HEK293 (cell line): ENCODE data around the gene CDCA4.

Experiments
- CTCF ChIA-PET: fragments of 350-600 bp; formaldehyde crosslinking; extraction: SDS; loops from one replicate; lab custom pipeline; 2021; ENCODE audit warnings: antibody characterized with exemption; lab: Yijun Ruan, JAX
- POLR2A ChIA-PET: fragments of 300-600 bp; formaldehyde crosslinking; extraction: SDS; loops from one replicate; lab custom pipeline; 2020; ENCODE audit warnings: antibody characterized with exemption, inconsistent platforms; lab: Yijun Ruan, JAX
- H3K27ac ChIP-seq: fragments of 200-500 bp; sonication (Bioruptor generic); 2 replicates; pipeline ENCODE4 v1.5.1; 2014; ENCODE audit warnings: low read depth, low read length, control low read depth, inconsistent platforms; ENCODE audit errors: extremely low read depth
- H3K36me3 ChIP-seq, 2 experiments: fragments of 200-500 bp in 1 of 2; sonication (Bioruptor generic) in 1 of 2; 1 replicate in 1 of 2; 2 replicates in 1 of 2; pipeline ENCODE4 v1.5.1; 2014 to 2017; ENCODE audit warnings: inconsistent platforms in 2 of 2, low read length in 2 of 2; ENCODE audit not compliant: control insufficient read depth in 2 of 2, insufficient read depth in 1 of 2
- H3K4me1 ChIP-seq: fragments of 200-500 bp; sonication (Bioruptor generic); 2 replicates; pipeline ENCODE4 v1.5.1; 2014; ENCODE audit warnings: mild to moderate bottlenecking, low read length, inconsistent platforms; ENCODE audit not compliant: control insufficient read depth, insufficient read depth
- H3K4me3 ChIP-seq: 2 replicates; pipeline ENCODE4 v1.5.1; 2011; ENCODE audit warnings: low read depth, mild to moderate bottlenecking, control low read depth, low read length, moderate library complexity
- H3K9me3 ChIP-seq: fragments of 200-500 bp; sonication (Bioruptor generic); 2 replicates; pipeline ENCODE4 v1.5.1; 2014; ENCODE audit warnings: low read depth, low read length, inconsistent platforms; ENCODE audit not compliant: control insufficient read depth, insufficient read depth
- BCL11A ChIP-seq: fragments of 450-650 bp; formaldehyde crosslinking; IDR thresholded peaks from 2 replicates; pipeline ENCODE4 v1.5.1; 2016; ENCODE audit warnings: low read depth, missing biosample characterization, missing genetic modification characterization
- EGR2 ChIP-seq: fragments of 450-650 bp; formaldehyde crosslinking; IDR thresholded peaks from 2 replicates; pipeline ENCODE4 v1.5.1; 2016; ENCODE audit warnings: low read depth, missing biosample characterization, missing genetic modification characterization
- KLF1 ChIP-seq: fragments of 450-650 bp; formaldehyde crosslinking; IDR thresholded peaks from 2 replicates; pipeline ENCODE4 v1.5.1; 2016; ENCODE audit warnings: missing biosample characterization, missing genetic modification characterization
- PRDM1 ChIP-seq: fragments of 450-650 bp; formaldehyde crosslinking; IDR thresholded peaks from 2 replicates; pipeline ENCODE4; 2016; ENCODE audit warnings: missing biosample characterization, missing genetic modification characterization
- ZFP69B ChIP-seq: fragments of 450-650 bp; formaldehyde crosslinking; IDR thresholded peaks from 2 replicates; pipeline ENCODE4 v1.5.1; 2016; ENCODE audit warnings: missing biosample characterization, missing genetic modification characterization
- ZNF10 ChIP-seq: fragments of 450-650 bp; formaldehyde crosslinking; IDR thresholded peaks from 2 replicates; pipeline ENCODE4 v1.5.1; 2017; ENCODE audit warnings: missing biosample characterization, missing genetic modification characterization
- ZNF223 ChIP-seq: fragments of 450-650 bp; formaldehyde crosslinking; IDR thresholded peaks from 2 replicates; pipeline ENCODE4 v1.5.1; 2016; ENCODE audit warnings: missing biosample characterization, missing genetic modification characterization
- ZNF266 ChIP-seq: fragments of 450-650 bp; formaldehyde crosslinking; IDR thresholded peaks from 2 replicates; pipeline ENCODE4 v1.5.1; 2016; ENCODE audit warnings: missing biosample characterization, missing genetic modification characterization, low read depth
- ZNF274 ChIP-seq, 2 experiments: fragments of 200-500 bp in 1 of 2; fragments of 450-650 bp in 1 of 2; sonication (Bioruptor generic) in 1 of 2; formaldehyde crosslinking in 1 of 2; IDR thresholded peaks; 2 replicates each; pipeline versions ENCODE4 v1.5.1 to v1.6.1; 2014 to 2016; ENCODE audit warnings: borderline replicate concordance in 1 of 2, inconsistent platforms in 1 of 2, low read length in 1 of 2, missing biosample characterization in 1 of 2, missing genetic modification characterization in 1 of 2
- ZNF366 ChIP-seq: fragments of 450-650 bp; formaldehyde crosslinking; conservative IDR thresholded peaks from 2 replicates; pipeline ENCODE4 v1.5.1; 2016; ENCODE audit warnings: missing biosample characterization, missing genetic modification characterization
- ZNF558 ChIP-seq: fragments of 450-650 bp; formaldehyde crosslinking; IDR thresholded peaks from 2 replicates; pipeline ENCODE4 v1.5.1; 2016; ENCODE audit warnings: missing biosample characterization, missing genetic modification characterization
- ZNF600 ChIP-seq: fragments of 450-650 bp; formaldehyde crosslinking; IDR thresholded peaks from 2 replicates; pipeline ENCODE4 v1.5.1; 2016; ENCODE audit warnings: missing biosample characterization, missing genetic modification characterization
- ZNF624 ChIP-seq: fragments of 450-650 bp; formaldehyde crosslinking; IDR thresholded peaks from 2 replicates; pipeline ENCODE4 v1.5.1; 2017; ENCODE audit warnings: missing biosample characterization, missing genetic modification characterization
- ZNF629 ChIP-seq: fragments of 450-650 bp; formaldehyde crosslinking; IDR thresholded peaks from 2 replicates; pipeline ENCODE4 v1.5.1; 2017; ENCODE audit warnings: missing biosample characterization, missing genetic modification characterization
- ZNF658 ChIP-seq: fragments of 450-650 bp; formaldehyde crosslinking; IDR thresholded peaks from 2 replicates; pipeline ENCODE4; 2016; ENCODE audit warnings: missing biosample characterization, missing genetic modification characterization
- ZNF768 ChIP-seq: fragments of 450-650 bp; formaldehyde crosslinking; IDR thresholded peaks from 2 replicates; pipeline ENCODE4 v1.5.1; 2018; ENCODE audit warnings: missing biosample characterization, mild to moderate bottlenecking, missing genetic modification characterization
- ZNF776 ChIP-seq: fragments of 450-650 bp; formaldehyde crosslinking; IDR thresholded peaks from 2 replicates; pipeline ENCODE4 v1.5.0; 2017; ENCODE audit warnings: missing biosample characterization, missing genetic modification characterization, borderline replicate concordance
- ZNF777 ChIP-seq: fragments of 450-650 bp; formaldehyde crosslinking; IDR thresholded peaks from 2 replicates; pipeline ENCODE4 v1.5.1; 2017; ENCODE audit warnings: missing biosample characterization, missing genetic modification characterization, borderline replicate concordance
- TF ChIP-seq, protein P1 (sequence below): fragments of 450-650 bp; formaldehyde crosslinking; IDR thresholded peaks from 2 replicates; pipeline ENCODE4 v1.5.1; 2016; ENCODE audit warnings: missing biosample characterization, missing genetic modification characterization
- TF ChIP-seq, protein P2 (sequence below): fragments of 450-650 bp; formaldehyde crosslinking; IDR thresholded peaks from 2 replicates; pipeline ENCODE4 v1.5.1; 2016; ENCODE audit warnings: missing biosample characterization, missing genetic modification characterization, borderline replicate concordance
- TF ChIP-seq, protein P3 (sequence below): fragments of 450-650 bp; formaldehyde crosslinking; IDR thresholded peaks from 2 replicates; pipeline ENCODE4 v1.5.1; 2016; ENCODE audit warnings: missing biosample characterization, missing genetic modification characterization
- TF ChIP-seq, protein P4 (sequence below): fragments of 450-650 bp; formaldehyde crosslinking; IDR thresholded peaks from 2 replicates; pipeline ENCODE4 v1.5.1; 2016; ENCODE audit warnings: missing biosample characterization, missing genetic modification characterization

CDCA4 gene

DNA sequence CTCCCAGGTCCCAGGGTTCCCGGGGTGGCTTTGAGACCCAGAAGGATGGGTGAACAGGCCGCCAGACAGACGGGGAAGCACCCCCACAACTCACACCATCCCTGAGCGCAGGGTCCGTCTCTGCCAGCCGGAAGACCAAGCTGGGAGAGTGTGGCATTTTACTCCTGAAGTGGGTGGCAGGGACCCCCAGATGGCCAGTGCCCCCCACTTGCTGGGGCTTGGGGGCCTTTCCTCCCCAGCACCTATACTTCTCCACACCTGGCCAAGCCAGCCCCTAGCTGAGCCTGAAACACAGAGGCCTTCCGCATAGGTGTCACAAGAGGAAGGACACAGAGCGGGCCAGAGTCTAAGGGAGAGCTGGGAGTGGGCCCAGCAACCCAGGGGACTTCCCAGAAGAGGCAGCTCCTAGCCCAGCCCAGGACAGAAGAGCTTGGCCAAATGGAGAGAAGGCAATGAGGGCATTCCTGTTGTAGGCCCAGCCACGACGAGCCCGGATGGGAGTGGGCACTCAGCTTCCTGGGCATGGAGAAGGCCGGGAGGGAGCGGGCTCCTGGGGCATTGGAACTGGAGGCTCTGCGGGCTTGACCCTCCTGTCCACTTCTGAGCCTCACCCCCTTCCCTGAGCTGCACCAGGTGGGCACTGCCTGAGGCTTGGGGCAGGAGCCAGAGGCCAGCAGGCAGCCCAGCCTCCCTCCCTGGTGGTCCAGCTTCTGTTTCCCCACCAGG is 46.1 kb downstream of the CDCA4 start (continued):
- TF ChIP-seq, protein P1, sequence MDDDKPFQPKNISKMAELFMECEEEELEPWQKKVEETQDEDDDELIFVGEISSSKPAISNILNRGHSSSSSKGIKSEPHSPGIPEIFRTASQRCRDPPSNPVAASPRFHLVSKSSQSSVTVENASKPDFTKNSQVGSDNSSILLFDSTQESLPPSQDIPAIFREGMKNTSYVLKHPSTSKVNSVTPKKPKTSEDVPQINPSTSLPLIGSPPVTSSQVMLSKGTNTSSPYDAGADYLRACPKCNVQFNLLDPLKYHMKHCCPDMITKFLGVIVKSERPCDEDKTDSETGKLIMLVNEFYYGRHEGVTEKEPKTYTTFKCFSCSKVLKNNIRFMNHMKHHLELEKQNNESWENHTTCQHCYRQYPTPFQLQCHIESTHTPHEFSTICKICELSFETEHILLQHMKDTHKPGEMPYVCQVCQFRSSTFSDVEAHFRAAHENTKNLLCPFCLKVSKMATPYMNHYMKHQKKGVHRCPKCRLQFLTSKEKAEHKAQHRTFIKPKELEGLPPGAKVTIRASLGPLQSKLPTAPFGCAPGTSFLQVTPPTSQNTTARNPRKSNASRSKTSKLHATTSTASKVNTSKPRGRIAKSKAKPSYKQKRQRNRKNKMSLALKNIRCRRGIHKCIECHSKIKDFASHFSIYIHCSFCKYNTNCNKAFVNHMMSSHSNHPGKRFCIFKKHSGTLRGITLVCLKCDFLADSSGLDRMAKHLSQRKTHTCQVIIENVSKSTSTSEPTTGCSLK (tag by site-specific recombination): no peak
- TF ChIP-seq ZNF768 (tag by site-specific recombination) (no peak), ZNF223 (tag by site-specific recombination) (no peak), KLF1 (no peak), ZNF558 (tag by site-specific recombination) (no peak), ZFP69B (no peak), ZNF366 (no peak), ZNF658 (tag by site-specific recombination) (no peak), ZNF266 (tag by site-specific recombination) (no peak), PRDM1 (tag by site-specific recombination) (no peak)
- TF ChIP-seq, protein P2, sequence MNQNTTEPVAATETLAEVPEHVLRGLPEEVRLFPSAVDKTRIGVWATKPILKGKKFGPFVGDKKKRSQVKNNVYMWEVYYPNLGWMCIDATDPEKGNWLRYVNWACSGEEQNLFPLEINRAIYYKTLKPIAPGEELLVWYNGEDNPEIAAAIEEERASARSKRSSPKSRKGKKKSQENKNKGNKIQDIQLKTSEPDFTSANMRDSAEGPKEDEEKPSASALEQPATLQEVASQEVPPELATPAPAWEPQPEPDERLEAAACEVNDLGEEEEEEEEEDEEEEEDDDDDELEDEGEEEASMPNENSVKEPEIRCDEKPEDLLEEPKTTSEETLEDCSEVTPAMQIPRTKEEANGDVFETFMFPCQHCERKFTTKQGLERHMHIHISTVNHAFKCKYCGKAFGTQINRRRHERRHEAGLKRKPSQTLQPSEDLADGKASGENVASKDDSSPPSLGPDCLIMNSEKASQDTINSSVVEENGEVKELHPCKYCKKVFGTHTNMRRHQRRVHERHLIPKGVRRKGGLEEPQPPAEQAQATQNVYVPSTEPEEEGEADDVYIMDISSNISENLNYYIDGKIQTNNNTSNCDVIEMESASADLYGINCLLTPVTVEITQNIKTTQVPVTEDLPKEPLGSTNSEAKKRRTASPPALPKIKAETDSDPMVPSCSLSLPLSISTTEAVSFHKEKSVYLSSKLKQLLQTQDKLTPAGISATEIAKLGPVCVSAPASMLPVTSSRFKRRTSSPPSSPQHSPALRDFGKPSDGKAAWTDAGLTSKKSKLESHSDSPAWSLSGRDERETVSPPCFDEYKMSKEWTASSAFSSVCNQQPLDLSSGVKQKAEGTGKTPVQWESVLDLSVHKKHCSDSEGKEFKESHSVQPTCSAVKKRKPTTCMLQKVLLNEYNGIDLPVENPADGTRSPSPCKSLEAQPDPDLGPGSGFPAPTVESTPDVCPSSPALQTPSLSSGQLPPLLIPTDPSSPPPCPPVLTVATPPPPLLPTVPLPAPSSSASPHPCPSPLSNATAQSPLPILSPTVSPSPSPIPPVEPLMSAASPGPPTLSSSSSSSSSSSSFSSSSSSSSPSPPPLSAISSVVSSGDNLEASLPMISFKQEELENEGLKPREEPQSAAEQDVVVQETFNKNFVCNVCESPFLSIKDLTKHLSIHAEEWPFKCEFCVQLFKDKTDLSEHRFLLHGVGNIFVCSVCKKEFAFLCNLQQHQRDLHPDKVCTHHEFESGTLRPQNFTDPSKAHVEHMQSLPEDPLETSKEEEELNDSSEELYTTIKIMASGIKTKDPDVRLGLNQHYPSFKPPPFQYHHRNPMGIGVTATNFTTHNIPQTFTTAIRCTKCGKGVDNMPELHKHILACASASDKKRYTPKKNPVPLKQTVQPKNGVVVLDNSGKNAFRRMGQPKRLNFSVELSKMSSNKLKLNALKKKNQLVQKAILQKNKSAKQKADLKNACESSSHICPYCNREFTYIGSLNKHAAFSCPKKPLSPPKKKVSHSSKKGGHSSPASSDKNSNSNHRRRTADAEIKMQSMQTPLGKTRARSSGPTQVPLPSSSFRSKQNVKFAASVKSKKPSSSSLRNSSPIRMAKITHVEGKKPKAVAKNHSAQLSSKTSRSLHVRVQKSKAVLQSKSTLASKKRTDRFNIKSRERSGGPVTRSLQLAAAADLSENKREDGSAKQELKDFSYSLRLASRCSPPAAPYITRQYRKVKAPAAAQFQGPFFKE (tag by site-specific recombination): no peak
- TF ChIP-seq, all 188 proteins: peak for 0

DNA sequence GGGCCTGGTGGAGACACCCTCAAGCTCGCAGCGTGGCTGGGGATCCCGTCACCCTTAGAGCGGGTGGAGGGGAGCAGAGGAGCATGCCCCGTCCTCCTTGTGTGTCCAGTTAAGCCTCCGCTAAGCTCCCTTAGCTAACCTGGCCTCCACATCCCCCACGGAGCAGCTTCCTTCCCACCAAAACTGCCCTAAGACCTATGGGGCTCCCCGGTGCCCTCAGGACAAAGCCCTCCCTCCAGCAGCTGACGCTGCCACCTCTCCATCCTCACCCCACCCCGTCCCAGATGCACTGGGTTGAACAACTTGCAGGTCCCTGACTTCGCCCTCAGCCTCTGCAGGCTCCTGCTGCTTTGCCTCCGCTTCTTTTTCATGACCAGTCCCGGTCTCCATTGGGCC is 46.7 kb downstream of the CDCA4 start:
- CTCF ChIA-PET: interaction anchor here (0.8 to 5.9 kb wide), 7 partner anchors 21 to 112 kb away, joined by 3 to 109 read pairs (median 8); no protein-coding TSS in a partner anchor
- peaks cover 8% of the 10 kb centered on the region; the same call in 1 of the 2 replicates for H3K4me1 ChIP-seq
- TF ChIP-seq, protein P1 (tag by site-specific recombination): no peak
- TF ChIP-seq ZNF777: no peak
- TF ChIP-seq BCL11A (tag by site-specific recombination): no peak
- TF ChIP-seq ZNF274 (IDR thresholded peaks at IDR 0.05; ENCODE audit: low read length): no peak
- TF ChIP-seq ZNF274 (tag by site-specific recombination; IDR thresholded peaks at IDR 0.05; ENCODE audit: borderline replicate concordance): no peak
- no peak for TF ChIP-seq ZNF223 (tag by site-specific recombination)
- TF ChIP-seq, protein P3, sequence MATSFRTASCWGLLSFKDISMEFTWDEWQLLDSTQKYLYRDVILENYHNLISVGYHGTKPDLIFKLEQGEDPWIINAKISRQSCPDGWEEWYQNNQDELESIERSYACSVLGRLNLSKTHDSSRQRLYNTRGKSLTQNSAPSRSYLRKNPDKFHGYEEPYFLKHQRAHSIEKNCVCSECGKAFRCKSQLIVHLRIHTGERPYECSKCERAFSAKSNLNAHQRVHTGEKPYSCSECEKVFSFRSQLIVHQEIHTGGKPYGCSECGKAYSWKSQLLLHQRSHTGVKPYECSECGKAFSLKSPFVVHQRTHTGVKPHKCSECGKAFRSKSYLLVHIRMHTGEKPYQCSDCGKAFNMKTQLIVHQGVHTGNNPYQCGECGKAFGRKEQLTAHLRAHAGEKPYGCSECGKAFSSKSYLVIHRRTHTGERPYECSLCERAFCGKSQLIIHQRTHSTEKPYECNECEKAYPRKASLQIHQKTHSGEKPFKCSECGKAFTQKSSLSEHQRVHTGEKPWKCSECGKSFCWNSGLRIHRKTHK (tag by site-specific recombination): no peak
- TF ChIP-seq ZNF629 (tag by site-specific recombination): no peak
- TF ChIP-seq, protein P4, sequence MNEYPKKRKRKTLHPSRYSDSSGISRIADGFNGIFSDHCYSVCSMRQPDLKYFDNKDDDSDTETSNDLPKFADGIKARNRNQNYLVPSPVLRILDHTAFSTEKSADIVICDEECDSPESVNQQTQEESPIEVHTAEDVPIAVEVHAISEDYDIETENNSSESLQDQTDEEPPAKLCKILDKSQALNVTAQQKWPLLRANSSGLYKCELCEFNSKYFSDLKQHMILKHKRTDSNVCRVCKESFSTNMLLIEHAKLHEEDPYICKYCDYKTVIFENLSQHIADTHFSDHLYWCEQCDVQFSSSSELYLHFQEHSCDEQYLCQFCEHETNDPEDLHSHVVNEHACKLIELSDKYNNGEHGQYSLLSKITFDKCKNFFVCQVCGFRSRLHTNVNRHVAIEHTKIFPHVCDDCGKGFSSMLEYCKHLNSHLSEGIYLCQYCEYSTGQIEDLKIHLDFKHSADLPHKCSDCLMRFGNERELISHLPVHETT (tag by site-specific recombination): no peak
- no peak for TF ChIP-seq ZNF10 (tag by site-specific recombination)
- TF ChIP-seq ZNF776 (tag by site-specific recombination): no peak
- no peak for TF ChIP-seq ZNF624 (tag by site-specific recombination)
- TF ChIP-seq EGR2 (tag by site-specific recombination): no peak
- no peak for TF ChIP-seq ZNF600 (tag by site-specific recombination)
- H3K36me3 ChIP-seq: no peaks in the 10 kb centered on the region
- H3K4me3 ChIP-seq: no peak overlapping the region
- no peak overlapping the region for H3K27ac ChIP-seq
- POLR2A ChIA-PET: interaction anchor here (1.0 to 3.4 kb wide), 3 partner anchors 11 to 47 kb away, joined by 3 to 16 read pairs (median 7); partner anchors contain the start of genes CDCA4 and CLBA1
- no peaks in the 10 kb centered on the region for H3K9me3 ChIP-seq
